Epithelial cell of esophagus (primary cell): ENCODE measurements around the gene IL16.
A peak's percentile ranks its signal among the peaks of the same experiment; 100 is the strongest.

ENCODE experiments used
- DNase-seq: peaks from one replicate; pipeline ENCODE4 v3.0.0; 2010; ENCODE audit warnings: low read depth
- H3K4me3 ChIP-seq: 2 replicates; pipeline ENCODE4 v1.5.1; 2011; ENCODE audit warnings: mild to moderate bottlenecking, low read length, control low read depth
- TF ChIP-seq, protein P1 (sequence below): IDR thresholded peaks from 2 replicates; pipeline ENCODE4 v1.5.1; 2011; ENCODE audit warnings: low read depth, mild to moderate bottlenecking, low read length, control low read depth, inconsistent platforms; ENCODE audit not compliant: insufficient read depth; ENCODE audit errors: missing control alignments

IL16 gene

DNA sequence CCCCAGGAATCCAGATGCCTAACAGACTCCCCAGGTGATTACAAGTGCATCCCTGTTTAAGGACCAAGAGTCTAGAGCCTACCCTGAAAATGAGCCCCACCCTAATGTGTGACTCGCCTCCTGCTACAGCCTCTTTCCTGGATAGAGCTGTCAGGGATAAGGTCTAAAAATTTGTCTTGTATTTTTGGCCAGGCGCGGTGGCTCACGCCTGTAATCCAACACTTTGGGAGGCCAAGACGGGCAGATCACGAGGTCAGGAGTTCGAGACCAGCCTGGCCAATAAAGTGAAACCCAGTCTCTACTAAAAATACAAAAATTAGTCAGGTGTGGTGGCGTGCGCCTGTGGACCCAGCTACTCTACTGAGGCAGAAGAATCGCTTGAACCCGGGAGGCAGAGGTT is 166.1 kb downstream of the IL16 start:
- TF ChIP-seq, protein P1, sequence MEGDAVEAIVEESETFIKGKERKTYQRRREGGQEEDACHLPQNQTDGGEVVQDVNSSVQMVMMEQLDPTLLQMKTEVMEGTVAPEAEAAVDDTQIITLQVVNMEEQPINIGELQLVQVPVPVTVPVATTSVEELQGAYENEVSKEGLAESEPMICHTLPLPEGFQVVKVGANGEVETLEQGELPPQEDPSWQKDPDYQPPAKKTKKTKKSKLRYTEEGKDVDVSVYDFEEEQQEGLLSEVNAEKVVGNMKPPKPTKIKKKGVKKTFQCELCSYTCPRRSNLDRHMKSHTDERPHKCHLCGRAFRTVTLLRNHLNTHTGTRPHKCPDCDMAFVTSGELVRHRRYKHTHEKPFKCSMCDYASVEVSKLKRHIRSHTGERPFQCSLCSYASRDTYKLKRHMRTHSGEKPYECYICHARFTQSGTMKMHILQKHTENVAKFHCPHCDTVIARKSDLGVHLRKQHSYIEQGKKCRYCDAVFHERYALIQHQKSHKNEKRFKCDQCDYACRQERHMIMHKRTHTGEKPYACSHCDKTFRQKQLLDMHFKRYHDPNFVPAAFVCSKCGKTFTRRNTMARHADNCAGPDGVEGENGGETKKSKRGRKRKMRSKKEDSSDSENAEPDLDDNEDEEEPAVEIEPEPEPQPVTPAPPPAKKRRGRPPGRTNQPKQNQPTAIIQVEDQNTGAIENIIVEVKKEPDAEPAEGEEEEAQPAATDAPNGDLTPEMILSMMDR: no peak
- peak; percentile 25 for DNase-seq

DNA sequence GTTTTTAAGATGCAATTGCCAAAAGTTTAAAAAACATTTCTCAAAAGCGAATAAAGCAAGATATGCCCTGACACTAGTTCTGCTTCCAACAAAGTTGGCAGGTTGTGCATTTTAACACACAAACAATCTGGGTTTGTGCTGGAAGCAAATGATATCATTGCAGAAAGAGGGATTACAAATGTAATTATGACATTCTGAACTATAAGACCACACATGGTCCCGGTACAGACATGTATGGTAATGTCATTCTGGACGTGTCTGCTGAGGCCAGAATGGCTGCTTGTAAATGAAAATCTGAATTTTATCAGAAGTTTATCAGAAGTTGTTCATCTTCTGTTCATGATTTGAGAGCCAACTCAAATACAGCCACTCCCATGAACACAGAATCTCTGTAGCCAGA is 166.6 kb downstream of the IL16 start:
- TF ChIP-seq, protein P1: no peak
- H3K4me3 ChIP-seq: no peak overlapping the region
- DNase-seq: no peak

More for the DNA sequence above, 166.1 kb downstream of the IL16 start:
- H3K4me3 ChIP-seq: no peak overlapping the region
